Transverse colon (tissue), 4 donors: ENCODE data around the gene SCLT1. TPM values are rescaled to one million over a fixed set of nuclear protein-coding genes. Genes with fewer than 3 reads are reported as not detected.

Experiments used
- DNase-seq: peaks from one replicate; pipeline ENCODE4 v3.0.0-alpha.2; 2019
- H3K27ac ChIP-seq, 4 donors: fragments of 200-600 bp; sonication (generic); 2 replicates each; pipeline ENCODE4 v1.5.1; 2016 to 2018; ENCODE audit warnings: inconsistent platforms in 4 of 4
- H3K27me3 ChIP-seq: fragments of 200-600 bp; sonication (generic); 2 replicates; pipeline ENCODE4 v1.5.1; 2017; ENCODE audit warnings: inconsistent platforms
- H3K36me3 ChIP-seq, 4 donors: fragments of 200-600 bp; sonication (generic); 2 replicates each; pipeline ENCODE4 v1.5.1; 2017 to 2019; ENCODE audit warnings: inconsistent platforms in 4 of 4
- H3K4me1 ChIP-seq, 4 donors: fragments of 200-600 bp; sonication (generic); 2 replicates each; pipeline ENCODE4 v1.5.1; 2017 to 2020; ENCODE audit warnings: inconsistent platforms in 4 of 4
- H3K4me3 ChIP-seq, 4 donors: fragments of 200-600 bp; sonication (generic); 1 replicate in 1 of 4; 2 replicates in 3 of 4; pipeline versions ENCODE4 v1.5.1 to v1.6.1; 2017 to 2019; ENCODE audit warnings: inconsistent platforms in 4 of 4
- H3K9me3 ChIP-seq, 2 donors: fragments of 200-600 bp; sonication (generic); 2 replicates each; pipeline ENCODE4 v1.5.1; 2017 to 2019; ENCODE audit warnings: inconsistent platforms in 2 of 2
- CTCF ChIP-seq, 5 experiments: fragments of 200-600 bp in 3 of 5; fragments of 450-650 bp in 2 of 5; sonication (generic) in 3 of 5; IDR thresholded peaks; 1 replicate in 2 of 5; 2 replicates in 3 of 5; pipeline ENCODE4 v1.5.1; 2016 to 2017; ENCODE audit warnings: antibody characterized with exemption in 5 of 5, inconsistent platforms in 3 of 5, mild to moderate bottlenecking in 2 of 5, moderate library complexity in 1 of 5
- EP300 ChIP-seq: sonication (generic); formaldehyde crosslinking; IDR thresholded peaks from one replicate; pipeline ENCODE4 v1.6.1; 2017; ENCODE audit warnings: antibody characterized with exemption, low read depth
- POLR2A ChIP-seq: fragments of 450-650 bp; IDR thresholded peaks from one replicate; pipeline ENCODE4 v1.6.1; 2016; ENCODE audit warnings: antibody characterized with exemption, mild to moderate bottlenecking, moderate library complexity
- POLR2AphosphoS5 ChIP-seq, 3 donors: sonication (generic); formaldehyde crosslinking; IDR thresholded peaks; one replicate each; pipeline ENCODE4 v1.6.1; 2016; ENCODE audit warnings: antibody characterized with exemption in 3 of 3
- WGBS, 2 donors: methylation state at CpG; one replicate each; pipeline ENCODE4 v1.1.5; 2018; ENCODE audit warnings: low coverage in 1 of 2; 5-methylcytosine and 5-hydroxymethylcytosine counted together
- in situ Hi-C, 4 donors: fragments of 200-750 bp; cut with MboI; loops; one replicate each; pipeline versions ENCODE4 v1.15.0 to v1.15.1; 2017; ENCODE audit warnings: low sequenced_read_pairs in 3 of 4, low pct_ligation_motif_present in 1 of 4, low pct_unique_long_range_greater_than_20kb in 1 of 4
- intact Hi-C: fragments of 100-400 bp; cut with DNase I; formaldehyde crosslinking; loops from one replicate; pipeline ENCODE4 v1.15.1; 2023; ENCODE audit warnings: low total_unique reads
- total RNA-seq, 4 donors: library from RNA; depleted of rRNA; stranded (reverse); fragments of >200 nt; gene quantifications; one replicate each; pipeline ENCODE4 v1.1.0, GENCODE V29; 2016

Gene SCLT1
- total RNA-seq, 4 donors from 2014 or later, result 10.1 to 29.9 (median 14.3) TPM

DNA sequence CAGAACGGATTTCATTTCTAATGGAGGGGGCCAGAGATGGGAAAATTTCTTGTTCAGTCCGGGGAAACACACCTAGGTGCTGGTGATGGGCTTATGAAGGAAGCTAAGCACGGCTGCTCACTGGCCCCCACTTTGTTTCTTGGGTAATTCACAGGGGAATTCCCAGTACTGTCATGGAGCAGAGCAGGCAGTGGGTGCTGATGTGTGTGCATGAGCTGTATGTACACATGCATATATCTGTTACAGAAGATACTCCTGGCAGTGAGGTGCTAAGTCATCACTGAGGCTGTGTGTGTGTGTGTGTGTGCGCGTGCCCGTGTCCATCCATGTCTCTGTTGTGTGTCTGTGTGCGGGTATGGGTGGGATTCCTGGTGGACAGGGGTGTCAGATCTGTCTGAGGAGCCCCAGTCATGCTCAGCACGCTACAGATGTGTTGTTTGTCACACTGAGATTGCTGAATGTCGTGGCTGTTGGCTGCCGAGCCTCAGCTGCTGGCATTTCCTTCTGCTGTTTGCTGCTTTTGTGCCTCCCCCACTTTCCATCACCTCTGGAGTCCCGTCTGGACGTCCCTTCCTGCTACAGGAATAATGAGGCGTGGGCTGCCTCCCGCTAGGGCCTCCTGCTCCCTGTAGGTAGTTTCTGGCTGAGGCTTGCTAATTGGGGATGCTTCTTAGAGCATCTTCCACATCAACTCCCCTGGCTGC is 230.6 kb downstream of the SCLT1 start:
- Histone ChIP-seq H3K9me3 (no peaks in the 10 kb centered on the region), H3K27me3 (no peaks in the 10 kb centered on the region), H3K4me1 (peaks cover 0 to 12% (median 7%) of the 10 kb centered on the region in 4 donors), H3K27ac (no peak overlapping the region), H3K4me3 (no peak overlapping the region), H3K36me3 (peaks cover 0 to 2% (median 0%) of the 10 kb centered on the region in 4 donors)
- no peak for TF ChIP-seq CTCF (IDR thresholded peaks at IDR 0.05)
- in situ Hi-C loops, result loop anchor here (5.0 to 10.0 kb wide), 4 partner anchors 80 to 670 kb away; no protein-coding TSS in a partner anchor
- intact Hi-C loops, result loop anchor here (5.0 to 10.0 kb wide), 4 partner anchors 210 to 678 kb away; no protein-coding TSS in a partner anchor
- no peak for DNase-seq
- 78 to 92% methylated on average over 2 to 14 of the region's 14 CpGs for WGBS, 2 donors

DNA sequence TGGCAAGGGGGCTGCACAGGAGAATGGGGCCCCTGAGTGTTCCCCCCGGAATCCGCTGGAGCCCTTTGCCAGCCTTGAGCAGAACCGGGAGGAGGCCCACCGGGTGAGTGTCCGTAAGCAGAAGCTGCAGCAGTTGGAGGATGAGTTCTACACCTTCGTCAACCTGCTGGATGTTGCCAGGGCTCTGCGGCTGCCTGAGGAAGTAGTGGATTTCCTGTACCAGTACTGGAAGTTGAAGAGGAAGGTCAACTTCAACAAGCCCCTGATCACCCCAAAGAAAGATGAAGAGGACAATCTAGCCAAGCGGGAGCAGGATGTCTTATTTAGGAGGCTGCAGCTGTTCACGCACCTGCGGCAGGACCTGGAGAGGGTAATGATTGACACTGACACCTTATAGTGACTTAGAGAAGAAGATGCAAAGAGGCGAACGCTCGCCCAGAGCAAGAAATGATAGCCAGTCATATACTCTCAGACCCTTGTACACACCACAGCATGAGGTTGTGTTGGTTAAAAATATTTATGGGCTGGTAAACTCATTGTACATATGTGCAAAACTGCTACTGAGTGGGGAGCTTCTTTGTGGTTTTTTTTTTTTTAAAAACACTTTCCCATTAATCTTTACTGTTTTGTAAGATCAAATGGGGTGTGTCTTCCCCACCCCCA is 231.4 kb downstream of the SCLT1 start:
- intact Hi-C loops, result loop anchor here (5.0 to 10.0 kb wide), 4 partner anchors 210 to 677 kb away; no protein-coding TSS in a partner anchor

GRCh38 chr4:128859887-128860677 is 233.3 kb downstream of the SCLT1 start:
- TF ChIP-seq CTCF (IDR thresholded peaks at IDR 0.05), result no peak
- peak in 2 of 3 donors; percentile 21 to 25 for TF ChIP-seq POLR2AphosphoS5 (IDR thresholded peaks at IDR 0.05)
- TF ChIP-seq EP300, result no peak
- TF ChIP-seq POLR2A, result no peak
- Histone ChIP-seq H3K27ac (peak overlapping the region; percentile 7 to 41 (median 34)), H3K9me3 (no peaks in the 10 kb centered on the region), H3K27me3 (no peaks in the 10 kb centered on the region), H3K36me3 (peaks cover 0 to 16% (median 7%) of the 10 kb centered on the region in 4 donors), H3K4me1 (peaks cover 0 to 12% (median 7%) of the 10 kb centered on the region in 4 donors), H3K4me3 (no peak overlapping the region)
- intact Hi-C loops (loop anchor here (5.0 to 10.0 kb wide), 4 partner anchors 208 to 675 kb away; no protein-coding TSS in a partner anchor), in situ Hi-C loops (loop anchor here (5.0 to 10.0 kb wide), 4 partner anchors 78 to 668 kb away; no protein-coding TSS in a partner anchor)
- 32 to 49% methylated on average over 3 to 6 of the region's 6 CpGs for WGBS, 2 donors
- no peak for DNase-seq

More for the DNA sequence above, 231.4 kb downstream of the SCLT1 start:
- in situ Hi-C loops, result loop anchor here (5.0 to 10.0 kb wide), 4 partner anchors 80 to 670 kb away; no protein-coding TSS in a partner anchor
- Histone ChIP-seq H3K27me3 (no peaks in the 10 kb centered on the region), H3K4me1 (peaks cover 0 to 12% (median 7%) of the 10 kb centered on the region in 4 donors), H3K4me3 (no peak overlapping the region), H3K27ac (no peak overlapping the region), H3K9me3 (no peaks in the 10 kb centered on the region), H3K36me3 (peaks cover 0 to 9% (median 3%) of the 10 kb centered on the region in 4 donors)
- 80 to 82% methylated on average over 1 to 13 of the region's 13 CpGs for WGBS, 2 donors
- TF ChIP-seq CTCF (IDR thresholded peaks at IDR 0.05) (no peak), POLR2A (no peak), EP300 (no peak), POLR2AphosphoS5 (IDR thresholded peaks at IDR 0.05) (no peak)
- DNase-seq, result no peak
